ENCODE measurements around the gene CLN3. TPM values are rescaled to one million over a fixed set of nuclear protein-coding genes. Genes with fewer than 3 reads are reported as not detected.
A peak's percentile ranks its signal among the peaks of the same experiment; 100 is the strongest.

Gene CLN3
- total RNA-seq, 6 donors from 2014 or later: 39.5 to 96.4 (median 56.2) TPM

GRCh38 chr16:28495795-28496749 lies 4.2 kb upstream of the CLN3 start:
- WGBS, 2 donors: 86 to 92% methylated on average over 20 of the region's 20 CpGs
- no peak for ATAC-seq (ENCODE audit: low FRiP score in 2 of 2)
- H3K4me3 ChIP-seq: peak overlapping the region in 3 of 4 donors; percentile 22 to 51 (median 34)

GRCh38 chr16:28495098-28495793 lies 3.4 kb upstream of the CLN3 start:
- Histone ChIP-seq H3K27ac (peak overlapping the region; percentile 75 to 98 (median 88)), H3K36me3 (no peaks in the 10 kb centered on the region), H3K9me3 (no peaks in the 10 kb centered on the region), H3K4me1 (peaks cover 12 to 38% (median 25%) of the 10 kb centered on the region in 4 donors), H3K4me3 (peak overlapping the region in 3 of 4 donors; percentile 22 to 51 (median 34)), H3K27me3 (no peaks in the 10 kb centered on the region)
- ATAC-seq (ENCODE audit: low FRiP score in 2 of 2) (no peak), DNase-seq (no peak)
- WGBS, 2 donors: 71 to 72% methylated on average over 13 of the region's 13 CpGs
- TF ChIP-seq EP300 (IDR thresholded peaks at IDR 0.05) (no peak), CTCF (IDR thresholded peaks at IDR 0.05) (no peak), POLR2A (IDR thresholded peaks at IDR 0.05) (no peak), POLR2AphosphoS5 (IDR thresholded peaks at IDR 0.05) (no peak)

More at GRCh38 chr16:28495795-28496749, 4.2 kb upstream of the CLN3 start:
- TF ChIP-seq EP300 (IDR thresholded peaks at IDR 0.05): no peak
- TF ChIP-seq POLR2AphosphoS5 (IDR thresholded peaks at IDR 0.05): no peak
- TF ChIP-seq CTCF (IDR thresholded peaks at IDR 0.05): no peak
- no peak for TF ChIP-seq POLR2A (IDR thresholded peaks at IDR 0.05)
- no peak for DNase-seq
- Histone ChIP-seq H3K27me3 (no peaks in the 10 kb centered on the region), H3K27ac (peak overlapping the region in 3 of 4 donors; percentile 84 to 98 (median 93)), H3K9me3 (no peaks in the 10 kb centered on the region), H3K36me3 (no peaks in the 10 kb centered on the region), H3K4me1 (peaks cover 6 to 30% (median 17%) of the 10 kb centered on the region in 4 donors)

GRCh38 chr16:28494121-28494851 lies 2.4 kb upstream of the CLN3 start, which contains the start of gene APOBR:
Gene APOBR, plus strand, starts transcription at chr16:28494643. Its CDS starts 39 bp downstream, at chr16:28494682.
- Histone ChIP-seq H3K27me3 (no peaks in the 10 kb centered on the region), H3K4me1 (peaks cover 18 to 48% (median 31%) of the 10 kb centered on the region in 4 donors), H3K9me3 (no peaks in the 10 kb centered on the region), H3K27ac (peak within 1 kb of the TSS; percentile 75 to 98 (median 88)), H3K36me3 (peaks cover 0 to 4% (median 2%) of the 10 kb centered on the region in 4 donors), H3K4me3 (peak within 1 kb of the TSS in 3 of 4 donors; percentile 22 to 51 (median 34))
- ATAC-seq (ENCODE audit: low FRiP score in 2 of 2) (peak; percentile 63), DNase-seq (peak; percentile 83 to 86)
- no peak for TF ChIP-seq CTCF (IDR thresholded peaks at IDR 0.05)
- no peak for TF ChIP-seq EP300 (IDR thresholded peaks at IDR 0.05)
- peak in 2 of 4 donors; percentile 27 to 63 for TF ChIP-seq POLR2A (IDR thresholded peaks at IDR 0.05)
- TF ChIP-seq POLR2AphosphoS5 (IDR thresholded peaks at IDR 0.05): peak in 1 of 2 donors; percentile 71
- 52 to 67% methylated on average over 10 to 12 of the region's 12 CpGs for WGBS, 2 donors

GRCh38 chr16:28492511-28492910 lies 637 bp upstream of the CLN3 start:
- DNase-seq: no peak
- Histone ChIP-seq H3K27me3 (no peaks in the 10 kb centered on the region), H3K9me3 (no peaks in the 10 kb centered on the region), H3K4me1 (peaks cover 18 to 51% (median 31%) of the 10 kb centered on the region in 4 donors), H3K4me3 (peak overlapping the region in 3 of 4 donors; percentile 79 to 88 (median 83)), H3K27ac (peak overlapping the region; percentile 92 to 98 (median 94)), H3K36me3 (peaks cover 11 to 22% (median 15%) of the 10 kb centered on the region in 4 donors)
- no peak for ATAC-seq (ENCODE audit: low FRiP score in 2 of 2)
- 46 to 50% methylated on average over 4 of the region's 4 CpGs for WGBS, 2 donors
- TF ChIP-seq POLR2A (IDR thresholded peaks at IDR 0.05) (no peak), EP300 (IDR thresholded peaks at IDR 0.05) (no peak), POLR2AphosphoS5 (IDR thresholded peaks at IDR 0.05) (no peak), CTCF (IDR thresholded peaks at IDR 0.05) (no peak)
